Thymus (tissue), 11 donors: Measurements from ENCODE around the gene MLXIP. TPM values are rescaled to one million over a fixed set of nuclear protein-coding genes. Genes with fewer than 3 reads are reported as not detected.

ENCODE experiments used
- DNase-seq, 9 donors: peaks; one replicate each; pipeline ENCODE4 v3.0.0-alpha.2; 2013; ENCODE audit warnings: low spot score in 9 of 9, low read depth in 6 of 9, missing footprints in 1 of 9
- H3K27ac ChIP-seq, 2 donors: one replicate each; pipeline ENCODE4 v1.5.1; 2013; ENCODE audit warnings: control low read depth in 1 of 2, low read depth in 1 of 2, low read length in 1 of 2, mild to moderate bottlenecking in 1 of 2, moderate library complexity in 1 of 2
- H3K27me3 ChIP-seq, 2 donors: one replicate each; pipeline ENCODE4 v1.5.1; 2013; ENCODE audit warnings: low read length in 1 of 2; ENCODE audit not compliant: control insufficient read depth in 2 of 2, insufficient read depth in 1 of 2
- H3K36me3 ChIP-seq, 2 donors: one replicate each; pipeline ENCODE4 v1.5.1; 2013; ENCODE audit warnings: low read length in 1 of 2, mild to moderate bottlenecking in 1 of 2, moderate library complexity in 1 of 2; ENCODE audit not compliant: control insufficient read depth in 2 of 2, insufficient read depth in 2 of 2
- H3K4me1 ChIP-seq, 2 donors: one replicate each; pipeline ENCODE4 v1.5.1; 2013; ENCODE audit warnings: low read length in 2 of 2; ENCODE audit not compliant: control insufficient read depth in 2 of 2, insufficient read depth in 2 of 2
- H3K4me3 ChIP-seq, 2 donors: one replicate each; pipeline ENCODE4 v1.5.1; 2013; ENCODE audit warnings: low read length in 2 of 2, control low read depth in 1 of 2, mild to moderate bottlenecking in 1 of 2
- H3K9me3 ChIP-seq, 2 donors: one replicate each; pipeline ENCODE4 v1.5.1; 2013; ENCODE audit warnings: low read length in 1 of 2, mild to moderate bottlenecking in 1 of 2; ENCODE audit not compliant: control insufficient read depth in 2 of 2, insufficient read depth in 1 of 2
- WGBS: extraction: QIAGEN DNeasy Blood & Tissue Kit; methylation state at CpG from one replicate; pipeline ENCODE4 v1.1.7; 2013; 5-methylcytosine and 5-hydroxymethylcytosine counted together
- polyA plus RNA-seq: library from polyadenylated mRNA; stranded (reverse); fragments of 200-250 nt; gene quantifications from one replicate; pipeline ENCODE4 v1.2.3, GENCODE V29; 2013
- total RNA-seq: library from RNA; stranded (reverse); fragments of 120-200 nt; gene quantifications from one replicate; pipeline ENCODE4 v1.2.4, GENCODE V29; 2013
- donor health status: healthy.

MLXIP gene
- total and polyA plus RNA-seq, 2 donors = 10.1 to 31.9 TPM

DNA sequence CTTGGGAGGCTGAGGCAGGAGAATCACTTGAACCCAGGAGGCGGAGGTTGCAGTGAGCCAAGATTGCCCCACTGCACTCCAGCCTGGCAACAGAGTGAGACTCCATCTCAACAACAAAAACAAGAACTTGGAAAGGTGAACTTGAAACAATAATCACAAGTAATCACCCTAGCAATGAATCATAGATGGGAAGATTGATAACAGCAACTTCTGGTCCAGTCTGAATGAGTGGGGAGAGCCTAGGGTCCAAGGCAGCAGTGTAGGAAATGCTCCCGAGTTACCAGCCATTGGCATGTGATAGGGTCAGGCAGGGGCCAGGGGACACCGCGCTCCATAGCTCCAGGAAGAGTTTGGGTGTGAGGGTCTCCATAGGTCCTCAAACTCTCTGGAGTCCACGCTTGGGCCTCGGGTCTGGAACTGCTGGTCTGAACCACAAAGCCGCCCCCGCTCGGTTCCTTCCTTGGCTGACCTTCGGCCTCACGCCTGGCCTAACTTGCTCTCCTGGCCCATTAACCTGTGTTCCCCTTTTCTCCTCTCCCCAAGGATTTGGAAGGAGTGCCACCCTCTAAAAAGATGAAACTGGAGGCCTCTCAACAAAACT is 19.9 kb upstream of the MLXIP start:
- H3K9me3 ChIP-seq = no peaks in the 10 kb centered on the region
- no peaks in the 10 kb centered on the region for H3K27me3 ChIP-seq
- DNase-seq = no peak
- peaks cover 7 to 17% of the 10 kb centered on the region in 2 donors for H3K4me1 ChIP-seq
- no peak overlapping the region for H3K27ac ChIP-seq
- 98% methylated on average over 11 of the region's 11 CpGs for WGBS
- no peak overlapping the region for H3K4me3 ChIP-seq
- peaks cover 78 to 79% of the 10 kb centered on the region in 2 donors for H3K36me3 ChIP-seq

DNA sequence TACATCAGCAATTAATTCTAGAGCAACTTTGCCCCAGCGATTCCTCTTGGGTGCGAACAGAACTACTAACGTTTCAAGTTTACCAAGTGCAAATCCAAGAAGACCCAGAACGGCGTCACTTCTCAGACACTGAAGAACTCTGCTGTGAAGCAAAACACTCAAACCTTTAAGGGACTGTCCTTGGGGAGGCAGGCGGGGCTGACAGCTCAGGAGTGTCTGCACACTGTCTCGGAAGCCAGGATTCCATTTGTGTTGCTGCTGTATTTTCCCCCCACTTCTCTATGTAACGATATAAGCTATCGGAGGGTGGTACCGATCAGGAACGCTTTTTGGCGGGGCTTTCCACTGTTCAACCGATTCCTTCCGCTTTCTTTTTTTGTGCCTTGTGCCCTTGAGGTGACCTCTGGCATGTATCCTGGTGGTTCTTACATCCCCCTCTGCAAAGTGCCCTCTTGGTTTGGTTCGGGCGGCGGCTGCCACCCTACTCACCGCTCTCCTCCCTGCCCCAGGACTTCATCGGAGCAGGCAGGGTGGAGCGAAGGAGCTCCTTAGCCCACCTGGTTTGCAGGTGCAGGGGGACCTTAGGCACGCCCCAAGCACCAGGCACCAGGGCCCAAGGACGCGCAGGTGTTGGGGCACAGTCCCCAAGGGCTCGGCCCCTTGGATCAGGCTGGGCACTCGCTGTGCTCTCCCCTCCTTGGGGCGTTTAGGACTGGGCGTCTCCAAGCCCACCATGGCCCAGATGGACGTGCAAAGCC is 19.2 kb upstream of the MLXIP start:
- H3K27me3 ChIP-seq = no peaks in the 10 kb centered on the region
- H3K36me3 ChIP-seq = peaks cover 73 to 75% of the 10 kb centered on the region in 2 donors
- DNase-seq = no peak
- no peak overlapping the region for H3K4me3 ChIP-seq
- peaks cover 7 to 23% of the 10 kb centered on the region in 2 donors for H3K4me1 ChIP-seq
- H3K9me3 ChIP-seq = peaks cover 0 to 2% of the 10 kb centered on the region in 2 donors
- H3K27ac ChIP-seq = no peak overlapping the region
- WGBS = 97% methylated on average over 28 of the region's 28 CpGs

- Histone ChIP-seq H3K4me3 (no peak overlapping the region), H3K36me3 (peaks cover 66 to 68% of the 10 kb centered on the region in 2 donors), H3K4me1 (peaks cover 7 to 27% of the 10 kb centered on the region in 2 donors), H3K27me3 (no peaks in the 10 kb centered on the region), H3K9me3 (peaks cover 0 to 3% of the 10 kb centered on the region in 2 donors), H3K27ac (no peak overlapping the region)
- 97% methylated on average over 22 of the region's 22 CpGs for WGBS
- DNase-seq = no peak
Observed at GRCh38 chr12:122060081-122060501, 18.5 kb upstream of the MLXIP start.

GRCh38 chr12:122061253-122061652 is 17.3 kb upstream of the MLXIP start:
- WGBS = 94% methylated on average over 23 of the region's 23 CpGs
- peaks cover 0 to 3% of the 10 kb centered on the region in 2 donors for H3K9me3 ChIP-seq
- peaks cover 7 to 27% of the 10 kb centered on the region in 2 donors for H3K4me1 ChIP-seq
- H3K4me3 ChIP-seq = no peak overlapping the region
- no peak overlapping the region for H3K27ac ChIP-seq
- no peaks in the 10 kb centered on the region for H3K27me3 ChIP-seq
- DNase-seq = no peak
- peaks cover 54 to 56% of the 10 kb centered on the region in 2 donors for H3K36me3 ChIP-seq

GRCh38 chr12:122062832-122063693 is 15.5 kb upstream of the MLXIP start:
- Histone ChIP-seq H3K4me3 (no peak overlapping the region), H3K36me3 (peaks cover 36 to 38% of the 10 kb centered on the region in 2 donors), H3K4me1 (peaks cover 12 to 38% of the 10 kb centered on the region in 2 donors), H3K27me3 (no peaks in the 10 kb centered on the region), H3K9me3 (peaks cover 0 to 3% of the 10 kb centered on the region in 2 donors), H3K27ac (peak overlapping the region; percentile 62 to 64)
- DNase-seq = peak in 1 of 9 donors; percentile 42
- 52% methylated on average over 19 of the region's 19 CpGs for WGBS

DNA sequence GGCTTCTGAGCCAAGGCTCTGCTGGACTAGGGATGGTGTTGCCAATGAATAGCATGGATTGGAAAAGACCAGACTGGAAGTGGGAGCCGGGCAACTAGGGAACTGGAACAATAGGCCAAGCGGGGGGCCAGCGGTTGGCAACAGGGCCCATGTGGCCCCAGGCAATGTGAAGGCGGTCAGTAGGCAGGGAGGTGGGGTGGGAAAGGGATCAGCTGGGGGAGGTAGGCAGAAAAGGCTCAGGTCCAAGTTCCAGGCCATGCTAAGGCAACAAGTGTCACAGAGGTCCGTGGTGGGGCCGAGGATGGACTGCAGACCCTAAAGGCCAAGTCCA is 14.9 kb upstream of the MLXIP start:
- 96% methylated on average over 6 of the region's 6 CpGs for WGBS
- H3K36me3 ChIP-seq = peaks cover 34 to 35% of the 10 kb centered on the region in 2 donors
- H3K27me3 ChIP-seq = no peaks in the 10 kb centered on the region
- no peak for DNase-seq
- H3K4me1 ChIP-seq = peaks cover 16 to 44% of the 10 kb centered on the region in 2 donors
- H3K27ac ChIP-seq = peak overlapping the region; percentile 62 to 64
- H3K4me3 ChIP-seq = no peak overlapping the region
- H3K9me3 ChIP-seq = peaks cover 0 to 3% of the 10 kb centered on the region in 2 donors

- 74% methylated on average over 14 of the region's 14 CpGs for WGBS
- peak overlapping the region in 1 of 2 donors; percentile 22 for H3K27ac ChIP-seq
- H3K4me1 ChIP-seq = peaks cover 16 to 49% of the 10 kb centered on the region in 2 donors
- H3K9me3 ChIP-seq = peaks cover 0 to 3% of the 10 kb centered on the region in 2 donors
- peaks cover 28 to 30% of the 10 kb centered on the region in 2 donors for H3K36me3 ChIP-seq
- no peak overlapping the region for H3K4me3 ChIP-seq
- peak in 4 of 9 donors; percentile 31 to 72 (median 61) for DNase-seq
- H3K27me3 ChIP-seq = no peaks in the 10 kb centered on the region
Observed at GRCh38 chr12:122064025-122064777, 14.4 kb upstream of the MLXIP start.

DNA sequence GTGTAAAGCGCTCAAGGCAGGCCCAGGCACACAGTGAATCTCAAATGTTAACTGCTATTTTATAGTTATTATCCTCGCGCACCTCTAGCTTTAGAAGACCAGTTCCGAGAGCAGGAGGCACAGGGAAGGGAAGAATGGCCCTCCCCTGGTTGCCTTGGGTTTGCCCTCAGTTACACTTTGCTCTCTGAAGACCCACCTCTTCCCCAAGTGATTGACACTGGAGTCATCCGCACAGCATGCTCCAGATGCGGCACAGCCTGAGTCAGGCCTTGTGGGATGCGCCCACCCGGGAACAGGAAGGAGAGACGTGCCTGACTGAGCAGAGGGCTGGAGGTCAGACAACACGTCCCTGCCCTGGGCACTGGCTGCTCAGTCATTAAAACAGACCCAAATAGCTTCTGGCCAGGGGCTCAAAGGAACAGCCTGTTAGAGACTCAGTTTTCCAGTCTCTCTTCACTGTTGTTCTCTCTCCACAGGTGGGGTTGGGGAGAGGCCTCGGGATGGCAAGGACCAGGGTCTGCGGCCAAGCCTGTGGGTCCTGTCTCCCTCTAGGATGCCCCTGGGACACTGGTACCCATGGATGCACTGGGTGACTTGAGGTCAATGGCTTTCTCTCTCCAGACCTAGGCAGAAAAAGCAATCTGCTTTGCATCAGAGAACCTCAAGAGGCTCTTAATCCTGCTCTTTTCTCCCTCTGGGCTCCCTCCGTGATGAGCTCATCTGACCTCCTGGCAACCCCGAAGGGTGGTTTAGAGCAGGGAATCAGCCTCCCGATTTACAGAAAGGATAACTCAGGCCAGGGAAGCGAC is 13.6 kb upstream of the MLXIP start:
- 94% methylated on average over 16 of the region's 16 CpGs for WGBS
- H3K9me3 ChIP-seq = peaks cover 0 to 3% of the 10 kb centered on the region in 2 donors
- DNase-seq = no peak
- H3K36me3 ChIP-seq = peaks cover 21 to 22% of the 10 kb centered on the region in 2 donors
- no peaks in the 10 kb centered on the region for H3K27me3 ChIP-seq
- no peak overlapping the region for H3K4me3 ChIP-seq
- no peak overlapping the region for H3K27ac ChIP-seq
- H3K4me1 ChIP-seq = peaks cover 16 to 49% of the 10 kb centered on the region in 2 donors
